Left lung (tissue), 10 donors: ENCODE measurements around the gene L3HYPDH. TPM values are rescaled to one million over a fixed set of nuclear protein-coding genes. Genes with fewer than 3 reads are reported as not detected.

ENCODE experiments used
- ATAC-seq: fragments of 200-7000 bp; cut with Tn5 transposase; one replicate; pipeline ENCODE4 v1.9.1; 2020; ENCODE audit warnings: moderate library complexity
- DNase-seq, 4 donors: peaks; one replicate each; pipeline ENCODE4 v3.0.0-alpha.2; 2013 to 2020
- H3K27ac ChIP-seq, 2 donors: fragments of 200-600 bp; sonication (generic) in 1 of 2; one replicate each; pipeline versions ENCODE4 v1.5.0 to v1.8.0; 2020 to 2021
- H3K27me3 ChIP-seq, 2 donors: fragments of 200-600 bp; sonication (generic) in 1 of 2; one replicate each; pipeline versions ENCODE4 v1.5.0 to v1.8.0; 2020 to 2021
- H3K36me3 ChIP-seq, 2 donors: fragments of 200-600 bp; sonication (generic) in 1 of 2; one replicate each; pipeline versions ENCODE4 v1.5.0 to v1.8.0; 2020 to 2021
- H3K4me1 ChIP-seq, 2 donors: fragments of 200-600 bp; one replicate each; pipeline ENCODE4 v1.8.0; 2021
- H3K4me3 ChIP-seq, 2 donors: fragments of 200-600 bp; sonication (generic) in 1 of 2; one replicate each; pipeline versions ENCODE4 v1.5.0 to v1.8.0; 2020 to 2021; ENCODE audit warnings: mild to moderate bottlenecking in 1 of 2
- H3K9me3 ChIP-seq, 2 donors: fragments of 200-600 bp; sonication (generic) in 1 of 2; one replicate each; pipeline versions ENCODE4 v1.5.0 to v1.8.0; 2020 to 2021
- CTCF ChIP-seq, 2 donors: fragments of 200-600 bp; sonication (generic) in 1 of 2; IDR thresholded peaks; one replicate each; pipeline versions ENCODE4 v1.5.0 to v1.8.0; 2021; ENCODE audit warnings: antibody characterized with exemption in 2 of 2
- intact Hi-C, 2 donors: fragments of 100-400 bp; cut with DNase I; formaldehyde crosslinking; loops; one replicate each; pipeline versions ENCODE4 v1.11.2 to v1.14.2; 2022
- polyA plus RNA-seq, 6 donors: library from polyadenylated mRNA; unstranded; fragments of 120-200 nt; gene quantifications; one replicate each; pipeline ENCODE4 v1.2.1, GENCODE V29; 2013; ENCODE audit not compliant: insufficient read length in 6 of 6
- total RNA-seq, 2 donors: library from RNA; stranded (reverse); fragmentation: NEBNext Ultra II Directional; extraction: Animal tissue kit (Norgen Biotek cat#: 25700); gene quantifications; one replicate each; pipeline ENCODE4 v1.2.1, GENCODE V29; 2021
- donor health status: DM: no; HTN: yes; CAD: no.
- donor health status: DM: no; HTN: no; CAD: no.

L3HYPDH gene
- total and polyA plus RNA-seq, 8 donors, result 15.8 to 54.9 (median 45.9) TPM

- no peaks in the 10 kb centered on the region for H3K9me3 ChIP-seq
- no peak for TF ChIP-seq CTCF (IDR thresholded peaks at IDR 0.05)
- intact Hi-C loops, result no loop called here
- DNase-seq (no peak), ATAC-seq (no peak)
- H3K27me3 ChIP-seq, result peaks cover 0 to 23% of the 10 kb centered on the region in 2 donors
- H3K36me3 ChIP-seq, result no peaks in the 10 kb centered on the region
- H3K4me1 ChIP-seq, result peaks cover 5 to 15% of the 10 kb centered on the region in 2 donors
- no peak overlapping the region for H3K4me3 ChIP-seq
- no peak overlapping the region for H3K27ac ChIP-seq
Measured at GRCh38 chr14:59460378-59460777, 23.8 kb downstream of the L3HYPDH start.

- DNase-seq, result no peak
- no peak overlapping the region for H3K4me3 ChIP-seq
- peaks cover 0 to 4% of the 10 kb centered on the region in 2 donors for H3K27me3 ChIP-seq
- intact Hi-C loops, result no loop called here
- no peak for ATAC-seq
- no peak for TF ChIP-seq CTCF (IDR thresholded peaks at IDR 0.05)
- no peaks in the 10 kb centered on the region for H3K9me3 ChIP-seq
- H3K27ac ChIP-seq, result no peak overlapping the region
- no peaks in the 10 kb centered on the region for H3K36me3 ChIP-seq
- H3K4me1 ChIP-seq, result no peaks in the 10 kb centered on the region
Measured at GRCh38 chr14:59458486-59458885, 25.7 kb downstream of the L3HYPDH start.

- intact Hi-C loops, result no loop called here
- H3K27ac ChIP-seq, result peak overlapping the region in 1 of 2 donors; percentile 30
- DNase-seq (no peak), ATAC-seq (peak; percentile 25)
- no peaks in the 10 kb centered on the region for H3K4me1 ChIP-seq
- H3K4me3 ChIP-seq, result no peak overlapping the region
- H3K27me3 ChIP-seq, result no peaks in the 10 kb centered on the region
- no peaks in the 10 kb centered on the region for H3K36me3 ChIP-seq
- H3K9me3 ChIP-seq, result no peaks in the 10 kb centered on the region
- no peak for TF ChIP-seq CTCF (IDR thresholded peaks at IDR 0.05)
Measured at GRCh38 chr14:59455411-59455810, 28.8 kb downstream of the L3HYPDH start.

- H3K27ac ChIP-seq, result peak overlapping the region in 1 of 2 donors; percentile 30
- peak; percentile 70 for ATAC-seq
- TF ChIP-seq CTCF (IDR thresholded peaks at IDR 0.05), result no peak
- H3K36me3 ChIP-seq, result no peaks in the 10 kb centered on the region
- no peak for DNase-seq
- H3K9me3 ChIP-seq, result no peaks in the 10 kb centered on the region
- intact Hi-C loops, result no loop called here
- no peak overlapping the region for H3K4me3 ChIP-seq
- H3K4me1 ChIP-seq, result no peaks in the 10 kb centered on the region
- no peaks in the 10 kb centered on the region for H3K27me3 ChIP-seq
Measured at GRCh38 chr14:59454139-59454538, 30.1 kb downstream of the L3HYPDH start.

GRCh38 chr14:59451849-59452248 is 32.4 kb downstream of the L3HYPDH start:
- DNase-seq (no peak), ATAC-seq (no peak)
- Histone ChIP-seq H3K4me1 (no peaks in the 10 kb centered on the region), H3K9me3 (no peaks in the 10 kb centered on the region), H3K36me3 (no peaks in the 10 kb centered on the region), H3K4me3 (no peak overlapping the region), H3K27ac (no peak overlapping the region), H3K27me3 (no peaks in the 10 kb centered on the region)
- intact Hi-C loops, result no loop called here
- no peak for TF ChIP-seq CTCF (IDR thresholded peaks at IDR 0.05)
